ENCODE results near the gene SCMH1.

The SCMH1 gene

DNA sequence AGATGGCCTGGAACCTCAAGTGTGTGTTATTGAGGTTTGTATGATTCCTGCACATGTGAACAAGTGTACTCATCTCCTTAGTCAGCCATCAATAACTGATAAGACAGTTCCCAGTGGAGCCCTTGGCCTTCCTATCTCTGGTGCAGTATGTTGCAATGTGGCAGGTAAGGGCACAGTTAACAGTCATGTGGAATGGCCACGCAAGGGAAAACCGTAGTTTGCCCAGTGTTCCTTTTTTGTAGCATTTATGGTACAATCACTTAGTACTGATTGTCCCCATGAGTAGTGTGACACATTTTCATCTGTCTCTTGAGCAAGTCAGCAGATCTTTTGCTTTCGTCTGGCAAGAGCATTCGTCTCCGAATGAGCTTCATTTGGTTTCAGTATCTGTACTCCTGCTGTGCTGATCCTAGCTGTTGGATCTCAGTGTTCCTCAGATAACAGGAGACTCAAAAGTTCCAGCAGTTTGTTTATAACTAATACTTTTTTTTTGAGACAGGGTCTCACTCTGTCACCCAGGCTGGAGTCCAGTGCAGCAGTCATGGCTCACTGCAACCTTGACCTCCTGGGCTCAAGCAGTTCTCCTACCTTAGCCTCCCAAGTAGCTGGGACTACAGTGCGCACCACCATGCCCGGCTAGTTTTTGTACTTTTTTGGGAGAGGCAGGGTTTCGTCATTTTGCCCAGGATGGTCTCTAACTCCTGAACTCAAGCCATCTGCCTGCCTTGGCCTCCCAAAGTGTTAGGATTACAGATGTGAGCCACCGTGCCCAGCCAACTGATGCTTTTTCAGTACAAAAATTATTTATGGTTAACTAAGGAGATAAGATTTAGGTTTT lies 254.4 kb downstream of the SCMH1 start:
- DNase-seq = no peak

DNA sequence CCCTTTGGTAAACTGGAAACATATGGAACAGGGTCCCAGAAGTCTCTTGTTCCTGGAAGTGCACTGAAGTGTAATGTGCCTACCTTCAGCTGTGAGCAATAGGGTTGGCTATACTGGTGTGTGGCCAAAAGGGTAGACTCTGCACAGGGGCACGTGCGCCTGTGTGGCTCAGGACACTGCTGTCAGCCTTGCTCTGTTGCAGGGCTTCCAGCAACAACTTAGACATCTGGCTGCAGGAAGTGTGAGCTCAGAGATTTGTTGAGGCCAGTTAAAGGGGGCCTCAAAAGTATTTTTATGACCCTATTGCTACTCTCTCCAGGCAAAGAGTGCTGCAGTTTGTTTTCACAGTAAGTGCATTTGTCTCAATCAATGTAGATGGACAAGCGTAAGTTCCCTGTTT lies 255.2 kb downstream of the SCMH1 start:
- DNase-seq = no peak

DNA sequence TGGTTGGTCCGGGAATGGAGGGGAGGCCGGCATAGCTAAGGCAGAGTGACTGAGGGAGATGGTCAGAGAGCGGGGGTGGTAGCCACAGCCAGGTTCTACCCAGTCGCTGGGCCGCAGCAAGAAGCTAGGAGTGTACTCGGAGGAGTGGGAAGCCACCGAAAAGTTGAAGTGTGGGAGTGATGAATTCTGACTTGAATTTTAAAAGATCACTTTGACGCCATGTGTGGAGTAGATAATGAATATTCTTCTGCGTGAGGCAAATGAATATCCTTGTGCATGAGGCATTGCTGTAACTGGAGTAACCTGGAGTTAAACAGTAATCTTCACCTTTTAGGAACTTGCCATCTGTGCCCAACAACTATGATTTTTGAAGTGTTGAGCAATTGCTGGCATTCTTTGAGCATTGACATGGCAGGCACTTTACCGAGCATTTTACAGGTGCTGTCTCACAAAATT lies 255.8 kb downstream of the SCMH1 start:
- no peak for DNase-seq

DNA sequence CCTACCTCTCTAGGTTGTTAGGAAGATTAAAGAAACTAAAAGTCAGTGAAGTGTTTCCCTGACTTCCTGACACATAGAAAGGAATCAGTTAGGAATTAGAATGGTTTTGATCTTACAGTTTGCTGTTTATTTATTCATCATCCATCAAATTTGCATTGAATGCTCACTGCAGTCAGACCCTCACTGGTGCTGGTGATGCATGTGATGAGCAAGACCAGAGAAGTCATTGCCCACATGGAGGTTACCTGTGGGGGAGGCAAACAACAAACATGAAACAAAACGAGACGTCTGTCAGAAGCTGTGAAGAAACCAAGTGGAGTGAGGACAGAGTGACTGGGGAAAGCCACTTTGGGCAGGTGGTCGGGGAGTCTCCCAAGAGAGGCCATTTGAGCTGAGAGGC lies 256.2 kb downstream of the SCMH1 start:
- DNase-seq = no peak

DNA sequence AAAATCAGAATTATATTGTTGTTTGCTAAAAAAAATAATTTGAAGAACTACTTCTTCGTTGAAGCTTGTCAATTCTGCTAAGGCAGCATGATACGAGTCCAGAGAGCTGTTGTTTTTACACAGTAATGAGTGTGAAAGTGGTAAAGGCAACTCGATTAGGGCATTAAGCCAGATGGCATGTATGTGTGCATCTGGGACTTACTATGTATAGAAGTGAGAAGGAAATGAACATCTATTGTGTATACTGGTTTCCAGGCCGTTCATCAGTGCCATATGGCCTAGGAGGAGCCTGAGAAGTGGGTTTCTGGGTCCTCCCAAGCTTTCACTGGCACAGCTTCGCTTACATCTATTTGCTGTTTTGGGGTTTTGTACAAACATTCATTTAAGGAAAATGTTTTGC lies 256.9 kb downstream of the SCMH1 start:
- no peak for DNase-seq

DNA sequence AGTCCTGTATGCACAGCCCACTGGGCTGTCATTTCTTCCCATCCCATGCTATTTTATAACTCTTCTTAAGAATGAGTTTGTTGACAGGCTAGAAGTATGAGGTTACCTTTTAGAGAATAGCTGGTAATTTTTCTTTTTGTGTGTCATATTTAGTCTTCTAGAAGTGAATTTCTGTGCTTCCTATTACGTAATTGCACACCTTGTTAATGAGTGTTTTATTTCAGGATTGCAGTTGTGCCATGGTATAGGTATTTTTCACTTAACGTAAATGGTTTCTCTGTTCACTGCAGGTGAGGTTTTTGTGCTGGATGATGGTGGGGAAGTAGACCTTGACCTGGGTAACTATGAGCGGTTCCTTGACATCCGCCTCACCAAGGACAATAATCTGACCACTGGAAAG lies 257.6 kb downstream of the SCMH1 start:
- no peak for DNase-seq

DNA sequence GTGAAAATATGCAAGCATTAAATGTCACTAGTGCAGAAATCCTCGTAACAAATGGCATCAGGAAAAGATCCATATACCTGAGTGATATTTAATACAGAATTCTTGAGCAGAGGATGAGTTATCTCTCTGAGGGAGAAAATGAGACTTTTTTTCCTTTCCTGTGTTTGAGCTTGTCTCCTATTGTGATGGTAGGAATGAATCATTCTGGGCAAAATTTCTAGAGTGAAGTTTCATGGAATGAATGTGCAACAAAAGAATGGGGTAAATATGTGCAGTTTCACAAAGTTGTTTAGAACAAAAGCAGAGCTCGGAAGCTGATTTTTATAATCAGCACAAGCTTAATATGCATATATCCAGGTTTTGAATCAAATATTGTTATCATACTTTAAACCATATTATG lies 258.0 kb downstream of the SCMH1 start:
- DNase-seq = no peak

DNA sequence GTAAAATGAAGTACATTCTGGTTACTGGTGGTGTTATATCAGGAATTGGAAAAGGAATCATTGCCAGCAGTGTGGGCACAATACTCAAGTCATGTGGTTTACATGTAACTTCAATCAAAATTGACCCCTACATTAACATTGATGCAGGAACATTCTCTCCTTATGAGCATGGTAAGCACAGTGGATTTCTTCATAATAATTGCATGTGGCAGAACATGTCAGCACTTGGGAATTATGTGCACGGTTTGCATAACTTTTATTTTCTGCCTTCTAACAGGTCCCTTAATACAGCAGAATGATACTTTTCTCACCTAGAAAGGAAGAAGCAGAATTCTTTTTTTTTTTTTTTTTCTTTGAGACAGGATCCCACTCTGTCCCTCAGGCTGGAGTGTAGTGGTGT lies 258.8 kb downstream of the SCMH1 start:
- DNase-seq = no peak

DNA sequence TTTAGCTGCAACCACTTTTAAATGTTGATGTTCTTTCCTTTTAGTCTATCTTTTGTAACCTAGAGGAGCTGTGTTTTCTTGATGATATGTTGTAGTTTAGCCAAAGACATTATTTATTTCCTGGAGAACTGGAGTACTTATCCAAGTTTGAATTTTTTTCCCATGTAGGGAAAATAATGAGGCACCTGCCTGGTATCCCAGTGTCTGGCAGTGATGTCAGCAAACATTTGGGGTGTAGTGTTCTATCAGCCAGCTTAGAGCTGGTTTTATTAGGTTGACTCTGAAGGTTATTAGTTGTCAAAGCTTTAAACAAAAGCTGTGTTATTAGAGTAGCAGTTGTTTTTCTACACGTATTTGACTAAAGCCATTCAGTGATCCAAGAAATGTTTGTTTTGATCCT lies 259.4 kb downstream of the SCMH1 start:
- DNase-seq = no peak

DNA sequence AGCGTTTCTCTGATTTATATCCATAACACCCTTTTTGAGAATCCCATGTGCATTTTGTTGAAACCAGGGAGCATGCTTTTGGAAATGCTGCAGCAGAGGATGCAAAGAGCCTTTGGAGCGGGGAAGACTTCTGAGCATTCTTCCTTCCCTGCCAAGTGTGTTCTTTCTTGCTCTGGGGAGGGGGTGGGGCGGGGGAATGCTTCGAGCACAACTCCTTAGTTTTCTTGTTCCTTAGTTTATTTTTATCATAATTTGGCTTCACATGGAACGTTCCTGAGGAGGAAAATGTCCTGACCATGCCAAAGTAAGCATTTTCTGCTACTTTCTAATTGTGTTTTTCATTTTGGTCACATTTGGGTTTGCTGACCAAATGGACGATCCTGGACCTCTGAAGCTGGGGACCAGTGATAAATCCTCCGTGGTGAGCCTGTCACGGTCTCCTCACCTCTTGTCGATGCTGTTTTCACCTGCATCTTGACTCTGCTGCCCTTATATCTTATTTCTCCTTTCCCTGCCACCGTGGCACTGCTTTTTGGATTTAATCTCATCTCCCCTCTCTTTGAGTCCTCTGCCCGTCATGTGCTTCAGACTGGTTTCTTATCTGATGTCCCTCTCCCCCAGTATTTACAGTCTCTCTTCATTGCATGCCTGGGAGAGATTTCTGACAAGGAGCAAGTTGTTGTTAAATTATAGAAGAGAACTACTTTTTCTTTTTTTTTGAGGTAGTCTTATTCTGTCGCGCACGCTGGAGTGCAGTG lies 260.2 kb downstream of the SCMH1 start:
- DNase-seq = no peak

DNA sequence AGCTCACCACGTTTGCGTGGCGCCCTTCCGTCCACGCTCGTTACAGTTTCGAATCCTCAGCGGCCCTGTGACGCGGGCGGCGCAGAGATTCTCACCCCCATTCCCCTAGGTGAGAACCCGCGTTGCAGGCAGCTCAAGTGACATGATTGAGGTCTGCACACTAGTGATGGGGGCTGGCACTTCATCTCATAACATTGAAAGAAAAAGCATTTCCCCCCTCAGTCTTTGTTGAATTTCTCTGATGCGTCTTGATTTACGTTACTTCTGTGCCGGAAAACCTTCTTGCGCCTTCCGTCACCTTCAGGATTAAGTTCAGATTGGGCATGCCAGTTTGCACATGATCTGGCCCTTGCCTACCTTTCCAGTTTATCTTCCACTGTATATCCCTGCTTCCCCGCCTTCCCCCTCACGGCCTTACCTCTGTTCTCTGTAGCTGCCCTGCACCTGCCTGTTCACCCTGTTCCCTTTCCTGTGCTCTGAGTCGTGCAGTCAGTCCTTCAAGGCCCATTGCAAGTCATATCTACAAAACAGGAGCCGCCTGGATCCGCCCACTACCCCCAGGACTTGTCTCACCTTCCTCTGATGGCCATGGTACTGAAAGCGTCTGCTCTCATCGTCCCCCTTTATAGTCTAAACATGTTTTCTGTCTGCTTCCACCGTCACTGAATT lies 261.5 kb downstream of the SCMH1 start:
- peak; percentile 68 for DNase-seq

DNA sequence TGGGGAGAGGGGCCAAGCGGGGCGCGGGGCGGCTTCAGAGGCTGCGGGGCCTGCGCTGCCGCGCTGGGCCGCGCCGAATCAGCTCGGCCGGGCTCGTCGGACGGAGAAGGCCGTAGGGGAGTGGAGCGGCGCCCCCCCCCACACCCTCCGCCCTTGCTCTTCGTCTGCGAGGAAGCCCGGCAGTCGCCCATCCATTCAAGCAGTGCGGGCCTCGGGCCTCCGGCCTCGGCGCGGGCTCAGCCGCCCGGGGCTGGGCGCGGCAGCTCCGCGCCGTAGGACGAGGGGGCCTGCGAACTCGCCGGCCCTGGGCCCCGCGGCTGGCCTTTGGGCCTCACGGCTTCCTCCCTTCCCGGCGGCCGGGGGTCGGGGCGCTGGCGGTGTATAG lies 262.0 kb downstream of the SCMH1 start:
- no peak for DNase-seq

DNA sequence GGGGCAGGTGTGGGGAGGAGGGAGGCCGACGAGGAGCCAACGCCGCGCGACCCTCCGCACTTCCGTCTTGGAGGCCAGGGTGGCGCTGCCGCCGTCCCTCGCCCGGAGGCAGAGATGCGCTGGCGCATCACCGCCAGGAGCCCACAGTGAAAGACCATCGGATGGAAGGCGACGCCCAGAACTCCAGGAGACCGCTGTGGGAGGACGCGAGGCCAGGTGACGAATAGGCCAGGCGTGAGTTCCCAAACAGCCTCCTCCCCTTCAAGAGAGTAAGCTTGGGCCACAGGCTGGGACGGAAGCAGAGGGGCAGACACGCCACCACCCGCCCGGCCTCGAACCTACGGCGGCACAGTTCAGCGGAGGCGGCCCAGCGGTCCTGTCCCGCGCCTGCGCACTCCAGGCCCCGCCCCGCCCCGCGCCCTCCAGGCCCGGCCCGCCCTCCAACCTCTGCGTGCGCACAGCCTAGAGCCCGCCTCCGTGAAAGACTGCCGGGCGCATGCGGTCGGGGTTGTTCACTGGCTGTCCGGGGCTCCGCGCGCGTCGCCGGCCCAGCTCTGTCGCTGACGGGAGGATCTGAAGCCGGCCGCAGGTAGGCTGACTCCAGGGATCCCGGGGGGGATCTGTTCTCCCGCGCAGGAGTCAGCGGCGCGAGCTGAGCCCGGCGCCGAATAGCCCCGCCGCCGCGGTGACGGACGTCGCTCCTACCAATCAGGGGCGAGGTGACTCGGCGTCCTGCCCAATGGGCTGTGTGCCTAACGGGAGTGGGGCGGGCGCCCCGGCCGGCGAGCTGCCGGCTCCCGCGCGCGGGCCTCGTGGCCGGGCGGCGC lies 262.7 kb downstream of the SCMH1 start, which contains the start of gene CTPS1:
TSS of gene CTPS1 (plus strand) at position 456 of the 827 bp plus-strand sequence. CDS start 3,595 bp downstream, outside the sequence.
- DNase-seq = peak; percentile 95

DNA sequence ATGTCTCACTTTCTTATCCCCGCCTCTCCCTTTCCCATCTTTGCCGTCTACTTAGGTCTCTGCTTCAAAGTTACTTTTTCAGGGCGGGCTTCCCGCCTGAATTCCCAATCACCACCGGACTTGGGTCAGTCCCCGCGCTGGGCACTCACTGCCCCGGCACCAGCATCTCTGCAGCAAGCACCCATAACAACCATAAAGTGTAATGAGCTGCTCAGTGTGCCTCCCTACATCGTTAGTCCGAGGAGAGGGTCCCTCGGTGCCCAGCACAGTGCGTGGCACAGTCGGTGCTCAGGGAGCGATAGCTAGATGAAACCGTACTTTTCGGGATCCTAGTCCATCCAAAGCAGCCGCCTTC lies 263.2 kb downstream of the SCMH1 start:
- DNase-seq = no peak

DNA sequence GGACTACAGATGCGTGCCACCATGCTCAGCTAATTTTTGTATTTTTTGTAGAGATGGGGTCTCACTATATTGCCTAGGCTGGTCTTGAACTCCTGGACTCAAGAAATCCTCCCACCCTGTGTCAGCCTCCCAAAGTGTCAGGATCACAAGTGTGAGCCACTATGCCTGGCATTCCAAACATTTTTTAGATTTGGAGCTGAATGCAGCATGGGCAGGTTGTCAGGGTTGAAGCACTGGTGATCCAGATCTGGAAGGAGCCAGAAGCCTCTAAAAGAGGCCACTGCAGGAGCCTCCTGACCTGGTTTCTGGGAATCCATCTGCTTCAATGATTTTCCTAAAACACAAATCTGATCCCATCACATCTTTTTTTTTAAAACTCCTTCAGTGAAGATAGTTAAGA lies 264.4 kb downstream of the SCMH1 start:
- DNase-seq = no peak
